Immature natural killer cell (primary cell): ENCODE measurements around the gene ULK4. TPM values are rescaled to one million over a fixed set of nuclear protein-coding genes. Genes with fewer than 3 reads are reported as not detected.
"Not testable (repeated sequence)": the region's sequence is repeated elsewhere in the genome, so short reads cannot be mapped to it uniquely, and the experiment has no call there.

Experiments
- DNase-seq, 3 donors: peaks; one replicate each; pipeline ENCODE4 v3.0.0; 2022; ENCODE audit warnings: mixed read lengths in 1 of 3
- H3K27ac Mint-ChIP-seq, 6 donors: one replicate each; pipeline ENCODE4 v1.8.0; 2020; ENCODE audit warnings: mixed read lengths in 6 of 6, mild to moderate bottlenecking in 5 of 6, inconsistent platforms in 4 of 6, moderate library complexity in 3 of 6
- H3K27me3 Mint-ChIP-seq, 3 donors: one replicate each; pipeline ENCODE4 v1.8.0; 2020 to 2021; ENCODE audit warnings: low read depth in 3 of 3, mild to moderate bottlenecking in 3 of 3, mixed read lengths in 3 of 3, moderate library complexity in 3 of 3, inconsistent platforms in 1 of 3
- H3K36me3 Mint-ChIP-seq, 3 donors: one replicate each; pipeline ENCODE4 v1.8.0; 2020; ENCODE audit warnings: mixed read lengths in 3 of 3, inconsistent platforms in 2 of 3, mild to moderate bottlenecking in 2 of 3
- H3K4me1 Mint-ChIP-seq, 2 donors: one replicate each; pipeline ENCODE4 v1.8.0; 2020; ENCODE audit warnings: inconsistent platforms in 2 of 2, mild to moderate bottlenecking in 2 of 2, mixed read lengths in 2 of 2, moderate library complexity in 1 of 2
- H3K4me3 Mint-ChIP-seq, 5 donors: one replicate each; pipeline ENCODE4 v1.8.0; 2020; ENCODE audit warnings: mild to moderate bottlenecking in 5 of 5, mixed read lengths in 5 of 5, inconsistent platforms in 3 of 5, moderate library complexity in 3 of 5
- H3K9me3 Mint-ChIP-seq, 6 donors: one replicate each; pipeline ENCODE4 v1.8.0; 2020; ENCODE audit warnings: mild to moderate bottlenecking in 6 of 6, mixed read lengths in 6 of 6, inconsistent platforms in 4 of 6, moderate library complexity in 3 of 6
- polyA plus RNA-seq, 3 donors: library from polyadenylated mRNA; unstranded; fragments of 300-500 nt; fragmentation: Illumina TruSeq; gene quantifications; one replicate each; pipeline ENCODE4 v1.2.3, GENCODE V29; 2021

ULK4 gene
- polyA plus RNA-seq, 3 donors from 2014 or later: 9.9 to 10.6 (median 9.9) TPM

GRCh38 chr3:41569632-41570305 is 392.1 kb downstream of the ULK4 start:
- no peak overlapping the region for H3K27ac Mint-ChIP-seq
- H3K4me3 Mint-ChIP-seq: no peak overlapping the region
- peaks cover under 1 to 3% (median 2%) of the 10 kb centered on the region in 3 donors for H3K27me3 Mint-ChIP-seq
- H3K4me1 Mint-ChIP-seq: no peaks in the 10 kb centered on the region
- peaks cover 3 to 5% (median 4%) of the 10 kb centered on the region in 3 donors for H3K36me3 Mint-ChIP-seq
- no peak for DNase-seq
- H3K9me3 Mint-ChIP-seq: no peaks in the 10 kb centered on the region

- peaks cover 0 to 2% of the 10 kb centered on the region in 2 donors for H3K4me1 Mint-ChIP-seq
Measured at GRCh38 chr3:41565948-41566514, 395.9 kb downstream of the ULK4 start.

DNA sequence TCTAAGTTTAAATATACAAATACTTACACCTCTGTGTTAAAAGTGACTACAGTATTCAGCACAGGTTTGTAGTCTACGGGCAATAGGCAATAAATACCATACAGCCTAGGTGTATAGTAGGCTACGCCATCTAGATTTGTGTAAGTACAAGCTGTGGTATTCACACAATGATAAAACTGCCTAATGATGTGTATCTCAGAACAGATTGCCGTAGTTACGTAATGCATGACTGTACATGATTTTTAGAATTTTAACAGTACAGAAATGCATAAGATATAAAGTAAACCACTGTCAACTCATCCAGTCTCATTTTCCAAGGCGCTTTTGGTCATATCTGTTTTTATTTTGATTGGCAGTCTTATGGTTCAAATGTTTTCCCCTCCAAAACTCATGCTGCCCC is 396.9 kb downstream of the ULK4 start:
- Mint-ChIP-seq H3K27ac (no peak overlapping the region), H3K36me3 (peaks cover 4 to 12% (median 8%) of the 10 kb centered on the region in 3 donors)

More at GRCh38 chr3:41565948-41566514, 395.9 kb downstream of the ULK4 start:
- H3K27ac Mint-ChIP-seq: no peak overlapping the region
- H3K27me3 Mint-ChIP-seq: peaks cover 2 to 3% (median 2%) of the 10 kb centered on the region in 3 donors
- DNase-seq: no peak
- no peak overlapping the region for H3K4me3 Mint-ChIP-seq
- H3K9me3 Mint-ChIP-seq: peaks cover 0 to 5% (median 0%) of the 10 kb centered on the region in 6 donors
- H3K36me3 Mint-ChIP-seq: peaks cover 4 to 12% (median 8%) of the 10 kb centered on the region in 3 donors

GRCh38 chr3:41556245-41556644 is 405.7 kb downstream of the ULK4 start:
- not testable (repeated sequence) for DNase-seq, H3K4me1 Mint-ChIP-seq, H3K4me3 Mint-ChIP-seq, H3K36me3 Mint-ChIP-seq, H3K27me3 Mint-ChIP-seq, H3K27ac Mint-ChIP-seq
- peaks cover 0 to 18% (median 3%) of the 10 kb centered on the region in 6 donors for H3K9me3 Mint-ChIP-seq

More for the DNA sequence above, 396.9 kb downstream of the ULK4 start:
- peaks cover 0 to 5% (median 0%) of the 10 kb centered on the region in 6 donors for H3K9me3 Mint-ChIP-seq
- no peak for DNase-seq
- H3K27me3 Mint-ChIP-seq: peaks cover 2 to 3% (median 3%) of the 10 kb centered on the region in 3 donors
- H3K4me1 Mint-ChIP-seq: peaks cover 0 to 2% of the 10 kb centered on the region in 2 donors
- H3K4me3 Mint-ChIP-seq: no peak overlapping the region

- H3K9me3 Mint-ChIP-seq: no peaks in the 10 kb centered on the region
- H3K27ac Mint-ChIP-seq: no peak overlapping the region
- no peaks in the 10 kb centered on the region for H3K36me3 Mint-ChIP-seq
- no peaks in the 10 kb centered on the region for H3K4me1 Mint-ChIP-seq
- no peak overlapping the region for H3K4me3 Mint-ChIP-seq
- DNase-seq: no peak
- no peaks in the 10 kb centered on the region for H3K27me3 Mint-ChIP-seq
Measured at GRCh38 chr3:41532976-41533375, 428.9 kb downstream of the ULK4 start.

DNA sequence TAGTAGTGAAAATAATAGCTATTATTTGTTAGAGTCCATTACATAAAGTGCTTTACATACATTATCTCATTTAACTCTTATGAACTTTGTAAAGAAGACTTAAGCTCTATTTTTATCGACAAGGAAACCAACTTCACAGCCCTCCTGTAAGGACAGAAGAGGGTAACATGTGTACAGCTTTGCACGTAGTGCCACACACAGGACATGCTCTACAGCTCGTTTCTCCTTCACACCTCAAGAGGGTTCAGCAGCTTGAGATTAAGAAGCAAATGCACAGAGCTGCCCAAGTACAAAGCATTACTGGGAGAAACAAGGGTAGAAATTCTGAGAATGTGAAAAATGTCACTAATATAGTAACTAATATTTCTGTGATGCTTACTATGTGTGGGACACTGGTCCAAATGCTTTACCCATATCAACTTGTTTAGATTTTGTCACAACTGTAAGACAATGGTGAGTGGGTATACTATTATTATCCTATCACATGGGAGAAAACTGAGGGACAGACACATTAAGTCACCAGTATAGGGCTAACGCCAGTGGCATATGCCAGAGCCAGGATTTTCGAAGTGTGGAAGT is 434.8 kb downstream of the ULK4 start:
- Mint-ChIP-seq H3K27ac (no peak overlapping the region), H3K4me1 (no peaks in the 10 kb centered on the region), H3K9me3 (no peaks in the 10 kb centered on the region), H3K36me3 (peaks cover 0 to 4% (median 0%) of the 10 kb centered on the region in 3 donors), H3K27me3 (peaks cover 0 to 3% (median 0%) of the 10 kb centered on the region in 3 donors), H3K4me3 (no peak overlapping the region)
- no peak for DNase-seq

DNA sequence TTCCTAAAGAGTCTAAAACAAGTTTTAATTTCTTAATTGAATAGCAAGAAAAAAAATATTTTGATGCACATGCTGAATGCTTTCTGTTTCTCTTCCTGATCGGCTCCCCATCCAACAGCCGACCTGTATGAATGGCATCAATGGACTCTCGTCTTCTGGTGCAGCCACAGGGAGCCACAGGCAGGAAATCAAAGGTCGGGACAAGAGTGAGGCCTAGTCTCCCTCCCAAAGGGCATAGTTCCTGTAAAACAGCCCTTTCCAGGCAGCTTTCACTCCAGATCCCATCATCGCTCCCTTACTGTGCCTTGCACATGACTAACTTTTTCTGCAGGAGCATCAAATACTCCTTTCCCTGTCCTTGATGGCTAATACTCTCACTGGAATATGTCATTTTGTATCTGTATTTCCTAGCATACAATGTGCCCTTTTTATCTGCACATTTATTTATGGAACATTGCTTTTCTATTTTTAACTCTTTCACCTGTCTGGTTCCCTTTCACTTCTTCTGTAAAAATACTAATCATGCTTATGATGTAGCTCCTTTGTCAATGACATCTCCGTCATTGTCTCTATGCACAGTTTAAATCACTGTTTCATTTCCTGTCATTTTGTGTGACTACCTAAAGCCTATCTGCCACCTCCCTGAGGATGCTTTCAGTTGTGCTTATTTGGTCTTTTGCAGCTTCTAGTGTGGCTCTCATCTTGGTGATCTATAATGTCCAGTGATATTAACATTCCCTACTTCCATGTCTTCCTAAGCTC is 436.4 kb downstream of the ULK4 start:
- H3K4me3 Mint-ChIP-seq: no peak overlapping the region
- peaks cover 0 to 4% (median 0%) of the 10 kb centered on the region in 3 donors for H3K36me3 Mint-ChIP-seq
- peaks cover 0 to 3% (median 0%) of the 10 kb centered on the region in 3 donors for H3K27me3 Mint-ChIP-seq
- no peak overlapping the region for H3K27ac Mint-ChIP-seq
- no peaks in the 10 kb centered on the region for H3K4me1 Mint-ChIP-seq
- DNase-seq: no peak
- H3K9me3 Mint-ChIP-seq: no peaks in the 10 kb centered on the region

GRCh38 chr3:41523897-41524296 is 438.0 kb downstream of the ULK4 start:
- no peak for DNase-seq
- H3K27ac Mint-ChIP-seq: no peak overlapping the region
- no peak overlapping the region for H3K4me3 Mint-ChIP-seq
- H3K36me3 Mint-ChIP-seq: peaks cover 0 to 4% (median 0%) of the 10 kb centered on the region in 3 donors
- peaks cover 0 to 3% (median 0%) of the 10 kb centered on the region in 3 donors for H3K27me3 Mint-ChIP-seq
- no peaks in the 10 kb centered on the region for H3K4me1 Mint-ChIP-seq
- no peaks in the 10 kb centered on the region for H3K9me3 Mint-ChIP-seq

DNA sequence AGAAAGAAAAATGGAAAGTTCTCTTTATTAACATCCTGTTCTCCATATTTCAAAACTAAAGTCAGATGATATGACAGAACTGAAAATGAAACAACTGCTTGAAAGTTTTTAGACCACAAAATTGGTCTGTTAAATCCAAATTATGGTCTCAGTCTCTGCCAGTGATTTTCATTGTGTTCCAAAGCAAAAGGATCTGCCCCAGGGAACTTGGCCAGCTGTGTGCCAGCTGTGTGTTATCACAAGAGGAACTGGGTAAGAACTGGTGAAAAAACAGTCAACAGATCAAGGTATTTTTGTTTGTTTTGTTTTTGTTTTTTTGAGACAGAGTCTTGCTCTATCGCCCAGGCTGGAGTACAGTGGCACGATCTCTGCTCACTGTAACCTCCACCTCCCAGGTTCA is 439.3 kb downstream of the ULK4 start:
- H3K4me1 Mint-ChIP-seq: no peaks in the 10 kb centered on the region
- DNase-seq: no peak
- H3K36me3 Mint-ChIP-seq: peaks cover 0 to 4% (median 0%) of the 10 kb centered on the region in 3 donors
- no peak overlapping the region for H3K27ac Mint-ChIP-seq
- H3K9me3 Mint-ChIP-seq: no peaks in the 10 kb centered on the region
- H3K4me3 Mint-ChIP-seq: no peak overlapping the region
- peaks cover 0 to 3% (median 0%) of the 10 kb centered on the region in 3 donors for H3K27me3 Mint-ChIP-seq

DNA sequence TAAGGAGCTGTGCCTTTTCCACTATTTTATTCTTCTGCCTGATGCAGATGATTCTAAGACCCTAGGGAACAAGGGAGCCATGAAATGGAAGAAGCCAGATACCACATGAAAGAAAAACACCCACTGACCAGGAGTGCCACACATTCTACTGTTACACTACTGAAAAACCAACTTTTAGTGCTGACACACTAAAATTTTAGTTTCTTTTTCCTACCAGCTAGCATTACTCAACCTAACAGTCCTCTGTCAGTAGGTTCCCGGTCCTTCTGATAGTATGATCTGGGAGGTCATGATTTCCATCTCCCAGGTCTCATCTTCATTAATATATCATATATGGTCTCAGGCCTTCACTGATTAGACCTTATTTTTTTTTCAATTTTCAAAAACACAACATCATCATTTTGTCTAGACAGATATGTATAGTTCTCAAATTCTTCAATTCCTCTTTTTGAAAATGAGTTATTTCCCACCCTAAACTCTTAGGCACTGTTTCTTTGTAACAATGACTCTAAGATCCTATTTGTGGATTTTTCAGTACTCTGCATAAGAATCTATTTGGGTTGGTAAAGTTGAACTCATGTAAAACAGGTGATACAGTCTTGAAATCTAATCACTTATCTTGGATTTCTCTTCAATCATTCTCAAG is 440.8 kb downstream of the ULK4 start:
- Mint-ChIP-seq H3K9me3 (peaks cover 0 to 3% (median 0%) of the 10 kb centered on the region in 6 donors), H3K27ac (no peak overlapping the region), H3K36me3 (peaks cover 0 to 4% (median 0%) of the 10 kb centered on the region in 3 donors), H3K4me1 (no peaks in the 10 kb centered on the region), H3K27me3 (peaks cover 0 to 3% (median 0%) of the 10 kb centered on the region in 3 donors), H3K4me3 (no peak overlapping the region)
- no peak for DNase-seq

GRCh38 chr3:41519746-41520145 is 442.2 kb downstream of the ULK4 start:
- no peaks in the 10 kb centered on the region for H3K4me1 Mint-ChIP-seq
- H3K27ac Mint-ChIP-seq: no peak overlapping the region
- peaks cover 0 to 5% (median 3%) of the 10 kb centered on the region in 6 donors for H3K9me3 Mint-ChIP-seq
- no peaks in the 10 kb centered on the region for H3K36me3 Mint-ChIP-seq
- no peak for DNase-seq
- peaks cover 0 to 1% (median 0%) of the 10 kb centered on the region in 3 donors for H3K27me3 Mint-ChIP-seq
- no peak overlapping the region for H3K4me3 Mint-ChIP-seq

GRCh38 chr3:41518626-41519025 is 443.3 kb downstream of the ULK4 start:
- Mint-ChIP-seq H3K27ac (no peak overlapping the region), H3K4me3 (no peak overlapping the region), H3K4me1 (no peaks in the 10 kb centered on the region), H3K27me3 (no peaks in the 10 kb centered on the region), H3K9me3 (peaks cover 0 to 6% (median 4%) of the 10 kb centered on the region in 6 donors), H3K36me3 (peaks cover 0 to 4% (median 0%) of the 10 kb centered on the region in 3 donors)
- DNase-seq: no peak

GRCh38 chr3:41508063-41508696 is 453.7 kb downstream of the ULK4 start:
- no peaks in the 10 kb centered on the region for H3K4me1 Mint-ChIP-seq
- DNase-seq: no peak
- peaks cover 13 to 37% (median 20%) of the 10 kb centered on the region in 6 donors for H3K9me3 Mint-ChIP-seq
- peaks cover 0 to 2% (median 2%) of the 10 kb centered on the region in 3 donors for H3K27me3 Mint-ChIP-seq
- no peak overlapping the region for H3K27ac Mint-ChIP-seq
- no peak overlapping the region for H3K4me3 Mint-ChIP-seq
- H3K36me3 Mint-ChIP-seq: peaks cover 5 to 12% (median 9%) of the 10 kb centered on the region in 3 donors
